GM19328 (cell line): ENCODE data around the gene P4HA1.
"Not testable (repeated sequence)": the region's sequence is repeated elsewhere in the genome, so short reads cannot be mapped to it uniquely, and the experiment has no call there.

Experiments
- ATAC-seq: cut with Tn5 transposase; IDR thresholded peaks from one replicate; pipeline ENCODE4 v1.9.1; 2021; ENCODE audit warnings: mild to moderate bottlenecking, moderate library complexity; ENCODE audit not compliant: unreplicated experiment

Gene P4HA1

DNA sequence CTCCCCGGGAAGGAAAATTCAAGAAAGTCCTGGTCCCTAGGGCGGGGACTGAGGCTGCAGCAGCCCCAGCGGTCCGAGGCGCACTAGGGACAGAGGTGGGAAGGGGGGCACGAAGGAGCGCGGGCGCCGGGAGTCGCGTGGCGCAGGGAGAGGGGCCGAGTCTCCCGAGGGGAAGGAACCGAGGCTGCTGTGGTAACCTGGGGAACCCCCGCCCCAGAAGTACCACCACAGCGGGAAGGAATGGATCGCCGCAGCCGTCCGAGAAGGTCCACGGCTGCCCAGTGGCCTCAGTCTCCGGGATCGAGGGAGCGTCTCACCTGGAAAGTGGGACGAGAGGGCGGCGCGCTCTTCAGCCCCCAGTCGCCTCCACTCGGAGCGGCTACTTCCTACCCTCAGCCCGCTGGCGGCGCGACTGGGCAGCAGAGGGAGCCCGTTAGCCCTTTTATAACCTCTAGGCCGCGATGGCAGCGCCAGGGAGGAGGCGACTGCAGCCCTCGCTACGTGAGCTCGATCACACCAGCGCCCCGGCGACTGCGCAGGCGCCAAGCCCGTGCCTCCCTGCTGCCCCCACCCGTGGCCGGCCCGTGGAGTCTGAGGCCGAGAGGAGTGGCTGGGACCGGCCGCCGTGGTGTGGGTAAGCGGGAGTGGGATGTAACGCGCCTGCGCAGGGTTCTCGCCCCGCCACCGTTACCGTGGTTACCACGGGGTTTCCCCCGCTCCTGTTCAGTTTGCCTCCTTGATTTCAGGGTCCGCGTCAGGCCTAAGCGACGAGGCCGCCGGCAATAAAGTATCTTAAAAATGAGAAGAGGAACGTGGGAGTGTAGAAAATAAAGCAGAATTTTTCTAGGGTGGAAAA is at the start of gene P4HA1:
Gene P4HA1 (minus strand): TSS at position 418 of the 856 bp plus-strand sequence. CDS start 21,983 bp downstream, outside the sequence.
- peak; percentile 95 for ATAC-seq

DNA sequence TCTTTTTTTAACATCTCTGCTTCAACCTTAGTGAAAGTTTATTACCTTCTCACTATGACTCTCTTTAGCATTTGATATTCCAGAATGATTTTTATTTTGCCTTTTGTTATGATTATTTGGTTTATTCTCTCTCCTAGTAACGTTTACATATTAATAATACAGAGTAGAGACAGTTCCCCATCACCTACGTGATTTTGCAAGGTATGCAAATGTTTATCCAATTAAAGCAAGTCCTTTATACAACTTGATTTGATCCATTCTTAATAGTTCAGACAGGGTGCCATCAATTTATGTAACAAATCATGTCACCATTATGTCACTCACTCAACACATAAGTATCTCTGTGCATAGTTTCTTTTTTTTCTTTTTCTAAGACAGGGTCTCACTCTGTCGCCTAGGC is 44.9 kb upstream of the P4HA1 start:
- ATAC-seq: no peak

DNA sequence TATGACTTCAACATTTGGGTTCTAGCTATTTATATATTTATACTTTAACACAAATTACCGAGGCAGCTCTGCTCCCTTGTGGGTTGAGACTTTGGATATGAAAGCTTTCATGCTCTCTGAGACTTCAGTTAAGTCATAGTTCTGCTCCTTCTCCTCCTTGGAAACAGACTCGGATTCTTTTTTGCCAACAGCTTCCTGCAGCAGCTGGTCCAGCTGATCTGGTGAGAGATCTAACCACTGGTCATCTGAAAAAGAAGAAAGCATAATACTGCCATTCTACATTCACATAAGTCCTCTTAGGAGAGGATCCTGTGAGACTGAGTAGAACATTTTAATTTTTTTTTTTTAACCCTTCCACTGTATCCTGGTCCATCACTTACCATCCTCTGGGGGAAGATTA is 42.6 kb upstream of the P4HA1 start:
- ATAC-seq: no peak

DNA sequence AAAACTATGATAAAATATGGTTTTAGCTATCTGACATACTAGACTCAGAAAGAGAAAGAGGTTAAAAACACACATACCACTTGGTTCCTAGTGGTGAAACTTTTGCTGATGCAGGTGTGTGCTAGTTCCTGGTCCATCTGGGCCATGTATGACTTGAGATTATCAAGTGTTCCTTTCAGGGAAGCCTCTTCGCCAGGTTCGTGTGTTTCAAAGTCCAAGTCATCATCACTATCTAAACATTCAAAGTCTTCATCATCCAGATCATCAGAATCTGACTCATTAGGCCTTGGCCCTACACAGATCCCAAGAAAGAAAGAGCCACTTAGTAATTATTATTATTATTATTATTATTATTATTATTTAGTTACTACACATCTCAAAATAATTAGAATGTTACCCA is 40.0 kb upstream of the P4HA1 start:
- no peak for ATAC-seq

DNA sequence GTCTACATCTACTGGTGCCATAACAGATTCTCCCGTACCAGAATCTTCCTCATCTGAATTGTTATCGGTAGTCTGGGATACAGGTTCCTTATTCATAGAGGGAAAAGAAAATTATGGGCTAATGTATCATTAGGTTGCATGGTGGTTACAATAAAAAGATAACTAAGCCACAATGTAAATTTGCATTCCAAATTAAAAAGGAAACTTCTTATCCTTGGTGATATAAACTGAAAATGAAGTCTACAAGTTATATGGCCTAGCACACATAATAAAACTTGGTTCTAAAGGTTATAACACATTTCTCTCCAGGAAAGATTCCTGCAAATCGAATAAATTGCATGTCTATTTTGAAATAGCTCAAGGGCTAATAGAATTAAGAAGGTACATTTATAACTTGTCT is 38.1 kb upstream of the P4HA1 start:
- ATAC-seq: no peak

DNA sequence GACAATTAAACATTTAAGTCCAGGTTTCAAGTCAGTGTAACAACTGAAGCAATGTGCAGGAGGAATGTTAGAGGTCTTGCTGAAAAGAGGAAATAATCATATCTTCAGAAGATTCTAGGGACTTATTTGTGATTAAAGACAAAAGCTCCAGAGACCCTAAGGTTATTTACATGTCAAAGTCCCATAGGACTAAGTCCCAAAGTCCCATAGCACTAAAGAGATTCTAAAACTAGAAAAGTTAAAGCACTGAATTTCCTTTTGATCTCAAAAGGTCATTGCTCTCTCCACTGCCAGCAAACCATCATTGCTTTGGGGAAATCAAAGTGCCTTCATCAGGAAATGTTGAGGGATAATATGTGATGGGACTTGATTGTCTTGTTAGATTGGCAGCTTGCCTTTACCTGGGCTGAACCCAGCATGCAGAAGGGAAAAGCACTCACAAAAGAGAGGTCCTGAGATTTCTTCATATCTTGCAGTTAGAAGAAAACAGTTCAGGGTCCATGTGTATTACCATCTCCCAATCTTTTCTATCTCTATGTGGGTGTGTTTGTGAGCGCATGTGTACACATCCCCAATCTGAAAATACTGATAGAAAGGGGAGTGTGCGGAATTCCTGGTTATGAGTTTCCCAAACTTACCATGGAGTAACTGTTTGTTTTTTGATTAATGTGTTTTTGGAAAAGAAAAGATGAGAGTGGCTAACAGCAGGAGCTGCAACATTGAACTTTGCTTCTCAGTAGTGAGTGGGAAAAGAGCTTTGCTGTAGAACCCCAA is 35.4 kb upstream of the P4HA1 start:
- no peak for ATAC-seq

DNA sequence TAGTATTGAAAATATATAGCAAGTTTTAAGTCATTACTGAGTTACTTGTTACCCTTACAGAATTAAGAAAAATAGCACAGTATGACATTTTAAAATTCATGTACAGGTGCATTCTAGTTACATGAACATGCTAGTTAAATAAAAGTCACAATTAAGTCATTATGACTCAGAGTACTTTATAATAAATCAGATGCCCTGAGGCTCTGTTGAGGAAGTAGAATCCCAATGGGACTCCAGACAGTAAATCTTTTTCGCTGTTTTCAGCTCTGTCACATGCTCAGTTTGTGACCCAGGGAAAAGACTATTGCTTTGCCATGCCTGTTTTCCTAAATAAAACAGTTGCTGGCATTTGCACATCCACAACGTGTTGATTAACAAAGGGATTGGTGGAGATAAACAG is 34.6 kb upstream of the P4HA1 start:
- ATAC-seq: no peak

DNA sequence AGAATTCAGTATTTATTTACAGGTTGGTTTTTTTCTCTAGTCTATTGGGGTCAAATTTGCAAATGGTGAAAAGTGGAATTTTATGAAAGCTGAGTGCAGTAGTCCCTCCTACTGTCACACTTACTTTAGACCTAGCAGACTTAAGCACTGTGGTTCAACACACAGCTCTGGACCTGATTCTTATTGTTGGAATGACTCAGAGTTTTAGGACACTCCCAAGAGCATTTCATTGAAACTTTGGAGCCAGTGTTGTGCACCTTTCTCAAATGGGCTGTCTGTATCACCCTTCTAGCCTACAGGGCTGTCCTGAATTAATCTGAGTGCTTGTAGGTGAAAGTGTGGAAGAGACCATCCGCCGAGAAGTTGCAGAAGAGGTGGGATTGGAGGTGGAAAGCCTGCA is 29.7 kb upstream of the P4HA1 start:
- no peak for ATAC-seq

DNA sequence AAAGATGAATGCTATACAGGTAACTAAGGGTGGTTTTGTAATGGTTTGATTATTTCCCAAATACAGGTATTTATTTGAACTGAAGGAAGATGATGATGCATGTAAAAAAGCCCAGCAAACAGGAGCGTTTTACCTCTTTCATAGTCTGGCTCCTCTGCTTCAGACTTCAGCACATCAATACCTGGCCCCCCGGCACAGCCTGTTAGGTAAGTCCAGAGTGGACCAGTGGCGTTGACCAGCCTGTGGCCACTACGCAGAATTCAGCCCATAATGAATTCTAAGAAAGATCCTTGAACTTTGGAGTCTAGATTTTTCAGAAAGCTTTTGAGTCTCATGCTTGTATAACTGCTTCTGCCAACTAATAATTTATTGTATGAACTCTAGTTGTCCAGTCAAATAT is 23.3 kb upstream of the P4HA1 start:
- no peak for ATAC-seq

DNA sequence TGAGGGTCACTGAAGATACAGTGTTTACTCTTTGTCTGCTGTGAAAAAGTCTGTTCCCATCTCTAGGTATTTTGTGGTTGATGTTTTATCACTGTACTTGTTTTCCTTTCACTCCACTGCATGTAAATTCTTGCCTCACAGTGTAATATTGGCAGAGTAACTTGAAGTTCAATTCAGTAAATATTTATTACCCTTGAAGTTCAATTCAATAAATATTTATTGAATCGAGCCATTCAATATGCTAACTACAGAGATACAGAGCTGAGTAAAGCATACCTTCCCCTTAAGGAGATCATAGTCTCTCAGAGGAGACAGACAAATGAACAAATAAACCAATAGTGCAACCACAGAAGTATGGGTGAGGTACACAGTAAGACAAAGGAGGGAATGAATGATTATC is 22.8 kb upstream of the P4HA1 start:
- no peak for ATAC-seq

DNA sequence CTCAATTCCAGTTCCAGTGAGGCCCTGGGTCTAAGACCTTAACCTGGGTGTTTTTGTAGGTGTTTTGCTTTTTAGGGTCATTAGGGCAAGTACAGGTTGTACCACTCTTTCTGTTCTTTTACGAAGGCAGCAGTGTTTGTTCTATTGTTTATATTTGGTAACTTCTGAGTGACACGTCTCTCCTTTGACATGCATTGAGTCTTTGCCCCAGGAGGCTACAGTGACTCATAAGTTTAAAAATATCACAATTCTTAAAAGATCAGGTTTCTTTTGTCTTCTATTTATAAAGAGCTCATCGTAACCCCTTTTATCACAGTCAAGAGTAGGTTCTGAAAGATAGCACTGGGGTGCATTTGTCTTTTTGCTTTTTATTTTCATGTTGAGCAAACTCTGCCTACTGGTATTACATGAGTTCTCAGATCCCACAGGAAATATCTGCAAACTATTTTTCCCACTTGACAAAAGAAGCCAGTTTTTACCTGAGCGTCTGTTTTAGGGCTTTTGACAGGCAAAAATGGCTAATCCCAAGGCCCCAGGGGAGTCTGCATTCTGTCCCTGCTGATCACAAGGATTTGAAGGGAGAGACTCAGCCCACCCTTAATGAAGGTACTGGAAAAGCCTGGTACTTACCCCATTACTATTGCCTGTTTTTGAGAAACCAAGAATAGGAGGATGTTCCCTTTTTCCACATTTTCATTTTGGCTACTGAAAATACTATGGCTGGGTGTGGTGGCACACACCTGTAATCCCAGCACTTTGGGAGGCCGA is 21.5 kb upstream of the P4HA1 start:
- peak; percentile 68 for ATAC-seq

DNA sequence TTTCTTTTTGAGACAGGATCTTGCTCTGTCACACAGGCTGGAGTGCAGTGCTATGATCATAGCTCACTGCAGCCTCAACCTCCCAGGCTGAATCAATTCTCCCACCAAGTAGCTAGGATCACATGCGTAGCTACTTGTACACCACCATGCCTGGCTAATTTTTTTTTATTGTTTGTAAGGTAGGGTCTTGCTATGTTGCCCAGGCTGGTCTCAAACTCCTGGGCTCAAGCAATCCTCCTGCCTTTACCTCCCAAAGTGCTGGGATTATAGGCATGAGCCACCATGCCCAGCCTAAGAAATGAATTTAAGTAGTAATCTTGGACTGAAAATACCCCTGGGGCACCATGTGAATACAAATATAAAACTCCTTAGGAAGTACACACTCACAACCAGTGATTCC is 19.4 kb upstream of the P4HA1 start:
- no peak for ATAC-seq

DNA sequence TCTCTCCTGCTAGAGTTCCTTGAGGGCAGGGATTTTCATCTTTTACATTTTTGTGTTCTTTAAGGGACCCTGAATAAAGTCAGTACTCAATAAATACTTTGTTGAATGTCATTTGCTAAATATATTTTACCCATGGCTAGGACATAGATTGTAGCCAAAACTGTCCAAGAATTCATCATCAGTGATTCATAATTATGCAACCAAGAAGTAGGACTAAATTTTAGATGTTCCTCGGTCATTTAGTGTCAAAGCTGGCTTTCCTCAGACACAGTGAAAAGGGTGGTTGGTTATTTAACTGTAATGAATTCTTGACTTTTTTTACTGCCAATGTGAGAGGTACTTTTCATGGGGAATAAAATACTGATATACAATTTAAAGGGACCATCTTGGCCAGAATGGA is 16.9 kb upstream of the P4HA1 start:
- ATAC-seq: no peak

DNA sequence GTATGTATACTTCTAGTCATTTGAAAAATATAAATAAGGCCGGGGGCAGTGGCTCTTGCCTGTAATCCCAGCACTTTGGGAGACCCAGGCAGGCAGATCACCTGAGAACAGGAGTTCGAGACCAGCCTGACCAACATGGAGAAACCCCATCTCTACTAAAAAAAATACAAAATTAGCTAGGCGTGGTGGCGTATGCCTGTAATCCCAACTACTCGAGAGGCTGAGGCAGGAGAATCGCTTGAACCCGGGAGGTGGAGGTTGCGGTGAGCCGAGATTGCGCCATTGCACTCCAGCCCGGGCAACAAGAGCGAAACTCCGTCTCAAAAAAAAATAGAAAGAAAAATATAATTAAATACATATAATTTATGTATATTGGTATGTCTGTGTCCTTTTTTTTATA is 15.4 kb upstream of the P4HA1 start:
- ATAC-seq: not testable (repeated sequence)

DNA sequence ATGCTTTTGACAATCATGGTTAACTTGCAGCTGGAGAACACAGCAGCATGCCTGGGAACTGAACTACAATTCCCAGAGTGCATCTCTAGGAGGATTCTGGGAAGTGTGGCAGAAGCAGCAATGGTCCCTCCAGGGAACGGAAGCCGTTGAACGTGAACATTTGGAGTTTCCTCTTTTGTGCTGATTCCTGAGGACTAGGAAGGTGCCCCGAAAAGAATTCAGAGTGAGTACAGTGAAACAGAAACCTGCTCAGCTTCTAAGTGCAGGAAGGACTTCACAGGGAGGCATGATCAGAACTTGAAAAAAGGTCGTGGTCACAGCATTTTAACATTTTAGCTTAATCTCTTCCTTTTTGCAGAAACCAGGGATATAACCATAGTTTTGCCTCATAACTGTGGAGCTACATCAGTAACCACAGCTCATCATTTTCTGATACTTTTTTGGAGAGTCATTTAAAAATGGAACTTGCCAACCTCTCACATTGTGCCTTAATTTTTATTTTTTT is 13.7 kb upstream of the P4HA1 start, which contains the start of gene NUDT13:
Gene NUDT13 (plus strand): TSS at position 111 of the 505 bp plus-strand sequence. CDS start 3,911 bp downstream, outside the sequence.
- no peak for ATAC-seq

DNA sequence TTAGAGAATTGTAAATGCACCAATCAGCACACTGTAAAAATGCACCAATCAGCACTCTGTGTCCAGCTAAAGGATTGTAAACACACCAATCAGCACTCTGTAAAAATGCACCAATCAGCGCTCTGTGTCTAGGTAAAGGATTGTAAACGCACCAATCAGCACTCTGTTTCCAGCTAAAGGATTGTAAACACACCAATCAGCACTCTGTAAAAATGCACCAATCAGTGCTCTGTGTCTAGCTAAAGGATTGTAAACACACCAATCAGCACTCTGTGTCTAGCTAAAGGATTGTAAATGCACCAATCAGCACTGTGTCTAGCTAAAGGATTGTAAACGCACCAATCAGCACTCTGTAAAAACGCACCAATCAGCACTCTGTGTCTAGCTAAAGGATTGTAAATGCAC is 12.6 kb upstream of the P4HA1 start:
- ATAC-seq: not testable (repeated sequence)

DNA sequence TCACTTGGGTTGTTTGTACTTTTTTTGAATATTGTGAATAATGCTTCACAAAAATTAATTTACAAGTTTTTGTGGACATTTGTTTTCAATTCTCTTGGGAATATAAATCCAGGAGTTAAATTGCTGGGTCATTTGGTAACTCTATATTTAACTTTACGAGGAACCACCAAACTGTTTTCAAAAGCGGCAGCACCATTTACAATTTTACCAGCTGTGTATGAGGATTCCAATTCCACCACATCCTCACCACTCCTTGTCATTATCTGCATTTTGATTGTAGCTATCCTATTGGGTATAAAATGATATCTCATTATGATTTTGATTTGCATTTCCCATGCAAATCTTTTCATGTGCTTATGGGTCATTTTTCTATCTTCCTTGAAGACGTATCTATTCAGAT is 9.6 kb upstream of the P4HA1 start:
- no peak for ATAC-seq

DNA sequence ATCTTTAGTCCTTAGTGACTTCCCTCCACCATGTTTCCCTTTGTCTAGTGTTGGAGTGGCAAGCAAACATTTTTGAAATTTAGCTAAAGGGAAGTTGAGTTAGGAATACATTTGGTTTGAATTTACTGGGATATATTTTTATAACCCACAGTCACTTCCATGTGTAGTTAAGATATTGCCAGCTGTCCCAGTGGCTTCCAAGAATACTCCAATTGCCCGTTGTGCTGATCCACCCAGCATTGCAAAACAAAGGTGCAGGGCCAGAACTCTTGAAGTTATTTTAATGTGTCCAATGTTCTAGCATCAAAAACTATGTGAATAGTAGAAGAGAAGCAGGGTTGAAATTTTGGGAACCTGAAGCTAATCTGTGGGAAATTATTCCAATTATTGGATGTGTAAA is 2.5 kb upstream of the P4HA1 start:
- no peak for ATAC-seq

DNA sequence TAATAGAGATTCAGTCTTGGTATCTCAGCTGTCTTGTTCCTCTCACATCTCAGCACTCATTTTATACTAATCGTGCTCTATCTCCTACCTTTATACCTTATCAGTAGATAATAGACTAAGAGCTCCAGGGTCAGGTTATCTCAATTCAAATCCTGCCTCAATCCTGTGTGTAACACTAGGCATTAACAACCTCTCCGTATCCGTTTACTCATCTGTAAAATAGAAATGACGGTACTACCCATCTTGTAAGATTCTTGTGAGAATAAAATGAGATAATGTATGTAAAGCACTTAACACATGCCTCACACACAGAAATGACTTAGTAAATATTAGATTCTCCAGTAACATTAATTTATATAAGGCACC is 622 bp upstream of the P4HA1 start:
- ATAC-seq: no peak

DNA sequence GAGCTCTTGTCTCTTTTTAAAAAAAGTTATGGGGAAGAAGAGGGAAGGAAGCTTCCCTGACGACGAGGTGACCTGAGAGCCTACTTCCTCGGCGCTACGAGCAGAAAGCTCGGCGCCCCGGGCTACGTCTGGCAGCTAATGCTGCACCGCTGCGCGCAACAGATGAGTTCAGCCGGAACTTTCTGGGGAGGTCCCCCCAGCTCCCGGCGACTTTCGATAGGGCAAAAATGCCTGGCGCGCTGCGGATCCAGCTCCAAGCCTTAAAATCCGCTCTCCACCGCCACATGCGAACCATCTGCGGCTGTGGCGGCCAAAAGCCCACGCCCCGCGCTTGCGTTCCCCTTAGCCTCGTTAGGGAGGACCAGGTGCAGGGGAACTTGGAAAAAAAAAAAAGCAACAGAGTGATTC is 621 bp downstream of the P4HA1 start:
- ATAC-seq: no peak

DNA sequence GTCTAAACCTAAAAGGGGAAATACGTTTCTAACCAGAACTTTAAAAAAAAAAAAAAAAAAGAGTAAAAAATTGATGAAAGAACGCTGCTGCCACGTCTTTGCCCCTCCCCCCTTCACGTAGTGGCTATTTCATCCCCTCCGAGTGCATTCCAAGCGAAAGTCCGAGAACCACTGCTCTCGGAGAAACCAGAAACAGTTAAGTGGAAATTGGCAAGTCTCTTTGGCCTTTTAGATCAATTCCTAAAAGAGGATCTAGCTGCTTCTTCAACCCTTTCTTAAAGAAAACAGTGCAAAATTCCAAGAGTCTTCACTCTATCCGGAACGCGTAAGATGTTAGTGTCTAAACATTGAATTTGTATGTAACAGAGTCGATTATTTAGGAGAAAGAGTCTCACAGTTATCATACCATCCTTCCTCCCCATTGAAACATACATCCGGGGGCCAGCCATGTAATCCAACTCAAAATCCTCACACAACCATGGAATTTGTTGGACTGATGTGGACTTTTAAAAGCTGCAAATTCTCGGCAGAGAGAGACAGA is 1.1 kb downstream of the P4HA1 start:
- ATAC-seq: no peak
